ENCODE results near the gene OOSP4A.

The OOSP4A gene

GRCh38 chr11:59997800-59998199 lies 34.0 kb downstream of the OOSP4A start (continued):
- TF ChIP-seq ZSCAN5A (tag by site-specific recombination; IDR thresholded peaks at IDR 0.05) = no peak
- no peak for TF ChIP-seq ZNF398 (tag by site-specific recombination; IDR thresholded peaks at IDR 0.05)
- no peak for TF ChIP-seq SETDB1 (IDR thresholded peaks at IDR 0.05; ENCODE audit: insufficient read length, low read length)
- TF ChIP-seq ZNF391 (tag by site-specific recombination; IDR thresholded peaks at IDR 0.05; ENCODE audit: borderline replicate concordance, low read depth) = no peak
- TF ChIP-seq ZNF670 (tag by site-specific recombination; IDR thresholded peaks at IDR 0.05; ENCODE audit: low read depth) = no peak
- TF ChIP-seq ZNF558 (tag by site-specific recombination; IDR thresholded peaks at IDR 0.05) = no peak
- no peak for TF ChIP-seq ZNF488 (tag by site-specific recombination; IDR thresholded peaks at IDR 0.05)
- TF ChIP-seq HOXC10 (CRISPR knock-in tag; IDR thresholded peaks at IDR 0.05) = no peak
- no peak for TF ChIP-seq ZNF214 (tag by site-specific recombination; IDR thresholded peaks at IDR 0.05; ENCODE audit: borderline replicate concordance)
- no peak for TF ChIP-seq ZNF645 (tag by site-specific recombination; IDR thresholded peaks at IDR 0.05)
- no peak for TF ChIP-seq GLI2 (tag by site-specific recombination; IDR thresholded peaks at IDR 0.05; ENCODE audit: borderline replicate concordance, low read depth)

GRCh38 chr11:59999691-60000090 lies 35.9 kb downstream of the OOSP4A start:
- ChIA-PET CTCF (no interaction called here), POLR2A (no interaction called here)
- Histone ChIP-seq H3K27ac (ENCODE audit: extremely low read depth, low read depth, low read length) (no peak overlapping the region), H3K9me3 (ENCODE audit: control insufficient read depth, insufficient read depth, low read depth, low read length) (no peaks in the 10 kb centered on the region), H3K4me3 (ENCODE audit: low read depth, low read length) (no peak overlapping the region), H3K4me1 (ENCODE audit: control insufficient read depth, insufficient read depth, low read length) (no peaks in the 10 kb centered on the region), H3K36me3 (ENCODE audit: control insufficient read depth in 2 of 2, insufficient read depth in 1 of 2, low read length in 2 of 2) (no peaks in the 10 kb centered on the region)
- no peak for TF ChIP-seq SP2 (tag by site-specific recombination; IDR thresholded peaks at IDR 0.05)
- no peak for TF ChIP-seq ZNF561 (tag by site-specific recombination; IDR thresholded peaks at IDR 0.05; ENCODE audit: borderline replicate concordance)
- no peak for TF ChIP-seq REST (tag by site-specific recombination; IDR thresholded peaks at IDR 0.05)
- TF ChIP-seq ZNF747 (tag by site-specific recombination; IDR thresholded peaks at IDR 0.05) = no peak
- no peak for TF ChIP-seq ZNF48 (tag by site-specific recombination; IDR thresholded peaks at IDR 0.05)
- no peak for TF ChIP-seq KLF7 (tag by site-specific recombination; IDR thresholded peaks at IDR 0.05; ENCODE audit: borderline replicate concordance)
- TF ChIP-seq ZNF223 (tag by site-specific recombination; IDR thresholded peaks at IDR 0.05) = no peak
- no peak for TF ChIP-seq FEZF1 (tag by site-specific recombination; IDR thresholded peaks at IDR 0.05)
- no peak for TF ChIP-seq ZNF558 (tag by site-specific recombination; IDR thresholded peaks at IDR 0.05)
- no peak for TF ChIP-seq ZNF704 (tag by site-specific recombination; IDR thresholded peaks at IDR 0.05)
- TF ChIP-seq ZNF544 (tag by site-specific recombination; IDR thresholded peaks at IDR 0.05) = no peak
- TF ChIP-seq ZNF768 (tag by site-specific recombination; IDR thresholded peaks at IDR 0.05) = no peak
- no peak for TF ChIP-seq CTCF (tag by site-specific recombination; IDR thresholded peaks at IDR 0.05)

Data from HEK293 (cell line).